Upper lobe of left lung (tissue), 6 donors: ENCODE data around the gene TEX22. TPM values are rescaled to one million over a fixed set of nuclear protein-coding genes. Genes with fewer than 3 reads are reported as not detected.

Source experiments
- ATAC-seq, 2 donors: fragments of 200-7000 bp; cut with Tn5 transposase; one replicate each; pipeline ENCODE4 v1.9.1; 2022; ENCODE audit warnings: mild to moderate bottlenecking in 2 of 2, moderate library complexity in 2 of 2; ENCODE audit not compliant: low FRiP score in 2 of 2
- DNase-seq, 2 donors: peaks; one replicate each; pipeline ENCODE4 v3.0.0-alpha.2; 2019 to 2020
- H3K27ac ChIP-seq, 4 donors: fragments of 200-600 bp; sonication (generic); one replicate each; pipeline ENCODE4 v1.5.1; 2016 to 2019
- H3K27me3 ChIP-seq, 4 donors: fragments of 200-600 bp; sonication (generic); one replicate each; pipeline ENCODE4 v1.5.1; 2017 to 2019
- H3K36me3 ChIP-seq, 4 donors: fragments of 200-600 bp; sonication (generic); one replicate each; pipeline ENCODE4 v1.5.1; 2016 to 2019
- H3K4me1 ChIP-seq, 4 donors: fragments of 200-600 bp; sonication (generic); one replicate each; pipeline ENCODE4 v1.5.1; 2018 to 2019
- H3K4me3 ChIP-seq, 4 donors: fragments of 200-600 bp; sonication (generic); one replicate each; pipeline ENCODE4 v1.5.1; 2017 to 2019; ENCODE audit warnings: mild to moderate bottlenecking in 2 of 4, moderate library complexity in 1 of 4
- H3K9me3 ChIP-seq, 4 donors: fragments of 200-600 bp; sonication (generic); one replicate each; pipeline ENCODE4 v1.5.1; 2018 to 2019
- CTCF ChIP-seq, 6 experiments: fragments of 450-650 bp in 4 of 6; fragments of 200-600 bp in 2 of 6; sonication (generic) in 2 of 6; IDR thresholded peaks; one replicate each; pipeline ENCODE4 v1.5.1; 2016 to 2019; ENCODE audit warnings: antibody characterized with exemption in 6 of 6
- EP300 ChIP-seq, 4 donors: sonication (generic); formaldehyde crosslinking; IDR thresholded peaks; one replicate each; pipeline ENCODE4 v1.5.1; 2017; ENCODE audit warnings: antibody characterized with exemption in 4 of 4, control low read depth in 2 of 4
- POLR2A ChIP-seq, 4 donors: fragments of 450-650 bp; IDR thresholded peaks; one replicate each; pipeline ENCODE4 v1.5.1; 2016 to 2017; ENCODE audit warnings: antibody characterized with exemption in 4 of 4, mild to moderate bottlenecking in 2 of 4
- POLR2AphosphoS5 ChIP-seq, 2 donors: sonication (generic); formaldehyde crosslinking; IDR thresholded peaks; one replicate each; pipeline ENCODE4 v1.5.1; 2017; ENCODE audit warnings: antibody characterized with exemption in 2 of 2
- WGBS, 2 donors: methylation state at CpG; one replicate each; pipeline ENCODE4 v1.1.5; 2017 to 2018; 5-methylcytosine and 5-hydroxymethylcytosine counted together
- total RNA-seq, 6 donors: library from RNA; depleted of rRNA in 4 of 6; stranded (reverse); fragments of >200 nt in 4 of 6; gene quantifications; one replicate each; pipeline versions ENCODE4 v1.1.0 to v1.2.1, GENCODE V29; 2016 to 2021
- donor health status: DM: no; HTN: no; CAD: no; lungs with moderate emphysema.
- donor health status: DM: no; HTN: yes; CAD: no; lungs with severe emphysema.

Gene TEX22
- total RNA-seq, 6 donors from 2014 or later: 1.2 to 2.1 (median 1.9) TPM; not detected in 3

GRCh38 chr14:105391541-105391940 lies 6.8 kb upstream of the TEX22 start:
- Histone ChIP-seq H3K9me3 (no peaks in the 10 kb centered on the region), H3K4me3 (no peak overlapping the region), H3K4me1 (peaks cover 0 to 20% (median 10%) of the 10 kb centered on the region in 4 donors), H3K27me3 (no peaks in the 10 kb centered on the region), H3K27ac (no peak overlapping the region), H3K36me3 (peaks cover 0 to 28% (median 15%) of the 10 kb centered on the region in 4 donors)
- no peak for ATAC-seq
- no peak for TF ChIP-seq POLR2A (IDR thresholded peaks at IDR 0.05)
- TF ChIP-seq POLR2AphosphoS5 (IDR thresholded peaks at IDR 0.05): no peak
- TF ChIP-seq EP300 (IDR thresholded peaks at IDR 0.05): no peak
- no peak for TF ChIP-seq CTCF (IDR thresholded peaks at IDR 0.05)
- DNase-seq: peak in 1 of 2 donors; percentile 76
- WGBS, 2 donors: 87 to 96% methylated on average over 18 to 23 of the region's 23 CpGs

GRCh38 chr14:105392131-105393090 lies 5.9 kb upstream of the TEX22 start:
- no peaks in the 10 kb centered on the region for H3K27me3 ChIP-seq
- no peaks in the 10 kb centered on the region for H3K9me3 ChIP-seq
- H3K36me3 ChIP-seq: peaks cover 0 to 21% (median 8%) of the 10 kb centered on the region in 4 donors
- H3K4me3 ChIP-seq: no peak overlapping the region
- ATAC-seq (no peak), DNase-seq (peak; percentile 19 to 71)
- no peak overlapping the region for H3K27ac ChIP-seq
- TF ChIP-seq EP300 (IDR thresholded peaks at IDR 0.05): no peak
- TF ChIP-seq POLR2A (IDR thresholded peaks at IDR 0.05): no peak
- TF ChIP-seq POLR2AphosphoS5 (IDR thresholded peaks at IDR 0.05): no peak
- TF ChIP-seq CTCF (IDR thresholded peaks at IDR 0.05): no peak
- H3K4me1 ChIP-seq: peaks cover under 1 to 25% (median 11%) of the 10 kb centered on the region in 4 donors
- 93 to 95% methylated on average over 31 to 35 of the region's 40 CpGs for WGBS, 2 donors

GRCh38 chr14:105393151-105393550 lies 5.2 kb upstream of the TEX22 start:
- Histone ChIP-seq H3K9me3 (no peaks in the 10 kb centered on the region), H3K27me3 (no peaks in the 10 kb centered on the region), H3K4me1 (peaks cover 6 to 30% (median 17%) of the 10 kb centered on the region in 4 donors), H3K27ac (no peak overlapping the region), H3K36me3 (peaks cover 0 to 17% (median 2%) of the 10 kb centered on the region in 4 donors), H3K4me3 (no peak overlapping the region)
- WGBS, 2 donors: 93 to 94% methylated on average over 13 to 14 of the region's 14 CpGs
- DNase-seq (peak; percentile 18 to 54), ATAC-seq (no peak)
- no peak for TF ChIP-seq CTCF (IDR thresholded peaks at IDR 0.05)

GRCh38 chr14:105394714-105395537 lies 3.4 kb upstream of the TEX22 start:
- Histone ChIP-seq H3K4me1 (peaks cover 16 to 32% (median 24%) of the 10 kb centered on the region in 4 donors), H3K36me3 (peaks cover 0 to 17% (median 2%) of the 10 kb centered on the region in 4 donors), H3K27ac (no peak overlapping the region), H3K4me3 (no peak overlapping the region), H3K9me3 (no peaks in the 10 kb centered on the region), H3K27me3 (no peaks in the 10 kb centered on the region)
- peak; percentile 18 to 65 for DNase-seq
- no peak for ATAC-seq
- TF ChIP-seq POLR2A (IDR thresholded peaks at IDR 0.05) (no peak), CTCF (IDR thresholded peaks at IDR 0.05) (no peak), EP300 (IDR thresholded peaks at IDR 0.05) (no peak), POLR2AphosphoS5 (IDR thresholded peaks at IDR 0.05) (no peak)
- WGBS, 2 donors: 90 to 91% methylated on average over 20 to 25 of the region's 25 CpGs
